SK-N-SH (cell line): ENCODE measurements around the gene AFAP1L1. TPM values are rescaled to one million over a fixed set of nuclear protein-coding genes. Genes with fewer than 3 reads are reported as not detected.

ENCODE experiments used
- CTCF ChIA-PET: fragments of 300-600, 350-600 bp; formaldehyde crosslinking; extraction: SDS; loops from one replicate; lab custom pipeline; 2021; lab: Yijun Ruan, JAX
- POLR2A ChIA-PET: fragments of 350-600 bp; sonication (Branson Sonifier 250); formaldehyde crosslinking; extraction: SDS; loops from one replicate; lab custom pipeline; 2020; ENCODE audit warnings: antibody characterized with exemption, inconsistent platforms; lab: Yijun Ruan, JAX
- DNase-seq: peaks from one replicate; pipeline ENCODE4 v3.0.0; 2012
- H2AFZ ChIP-seq: fragments of 200-600 bp; sonication (generic); 2 replicates; pipeline ENCODE4 v1.8.1; 2016; ENCODE audit warnings: antibody characterized with exemption, mild to moderate bottlenecking, low read depth
- H3F3A ChIP-seq: fragments of 200-600 bp; sonication (generic); replicated peaks from 2 replicates; pipeline ENCODE3; 2016; ENCODE audit warnings: antibody characterized with exemption, mild to moderate bottlenecking; ENCODE audit not compliant: insufficient read depth
- H3K27ac ChIP-seq, 2 experiments: fragments of 200-500 bp in 1 of 2; fragments of 200-600 bp in 1 of 2; sonication (Bioruptor generic) in 1 of 2; sonication (generic), shearing (Covaris generic) in 1 of 2; 2 replicates each; pipeline versions ENCODE4 v1.5.1 to v1.6.1; 2014 to 2016; ENCODE audit warnings: low read depth in 2 of 2, inconsistent platforms in 1 of 2, low read length in 1 of 2, mild to moderate bottlenecking in 1 of 2, mixed read lengths in 1 of 2
- H3K27me3 ChIP-seq: fragments of 200-600 bp; sonication (generic), shearing (Covaris generic); 2 replicates; pipeline ENCODE4 v1.6.1; 2016; ENCODE audit warnings: mixed run types; ENCODE audit not compliant: insufficient read depth
- H3K36me3 ChIP-seq, 2 experiments: fragments of 200-500 bp in 1 of 2; fragments of 200-600 bp in 1 of 2; sonication (Bioruptor generic) in 1 of 2; sonication (generic) in 1 of 2; replicated peaks in 1 of 2; 2 replicates each; pipeline versions ENCODE3 to v1.5.1; 2014 to 2016; ENCODE audit warnings: low read length in 1 of 2, mild to moderate bottlenecking in 1 of 2; ENCODE audit not compliant: insufficient read depth in 2 of 2, control insufficient read depth in 1 of 2
- H3K4me1 ChIP-seq, 2 experiments: fragments of 200-500 bp in 1 of 2; fragments of 200-600 bp in 1 of 2; sonication (Bioruptor generic) in 1 of 2; sonication (generic), shearing (Covaris generic) in 1 of 2; 2 replicates each; pipeline versions ENCODE4 v1.5.1 to v1.6.1; 2014 to 2016; ENCODE audit warnings: low read depth in 1 of 2, low read length in 1 of 2, mixed run types in 1 of 2; ENCODE audit not compliant: insufficient read depth in 2 of 2, control insufficient read depth in 1 of 2
- H3K4me2 ChIP-seq: fragments of 200-600 bp; sonication (generic), shearing (Covaris generic); 2 replicates; pipeline ENCODE4 v1.6.1; 2017; ENCODE audit warnings: mixed run types
- H3K4me3 ChIP-seq, 2 experiments: fragments of 200-500 bp in 1 of 2; fragments of 200-600 bp in 1 of 2; sonication (Bioruptor generic) in 1 of 2; sonication (generic), shearing (Covaris generic) in 1 of 2; 2 replicates each; pipeline versions ENCODE4 v1.5.1 to v1.8.1; 2014 to 2016; ENCODE audit warnings: low read depth in 2 of 2, inconsistent platforms in 1 of 2, low read length in 1 of 2, mild to moderate bottlenecking in 1 of 2, mixed read lengths in 1 of 2, moderate library complexity in 1 of 2
- H3K79me2 ChIP-seq: fragments of 200-600 bp; sonication (generic); 2 replicates; pipeline ENCODE4 v1.8.1; 2017; ENCODE audit warnings: mild to moderate bottlenecking; ENCODE audit not compliant: insufficient read depth
- H3K9ac ChIP-seq: fragments of 200-600 bp; sonication (generic); 2 replicates; pipeline ENCODE4 v1.6.1; 2017; ENCODE audit warnings: mixed run types
- H3K9me2 ChIP-seq: fragments of 200-600 bp; sonication (generic); 2 replicates; pipeline ENCODE4 v1.6.1; 2017; ENCODE audit warnings: mixed run types
- H3K9me3 ChIP-seq: fragments of 200-600 bp; sonication (generic); 2 replicates; pipeline ENCODE4 v1.6.1; 2017; ENCODE audit warnings: mixed run types, mild to moderate bottlenecking, moderate library complexity
- H4K20me1 ChIP-seq: fragments of 200-600 bp; sonication (generic); 2 replicates; pipeline ENCODE4 v1.6.1; 2017; ENCODE audit warnings: mild to moderate bottlenecking, mixed run types; ENCODE audit not compliant: insufficient read depth
- CTCF ChIP-seq: fragments of 200-600 bp; sonication (generic); IDR thresholded peaks from 2 replicates; pipeline ENCODE4 v1.6.1; 2017; ENCODE audit warnings: antibody characterized with exemption, mild to moderate bottlenecking, moderate library complexity
- EZH2phosphoT487 ChIP-seq: fragments of 200-600 bp; sonication (generic); IDR thresholded peaks from 2 replicates; pipeline ENCODE4 v1.6.1; 2017; ENCODE audit warnings: low read depth, mixed run types, mild to moderate bottlenecking, antibody characterized with exemption, moderate library complexity, borderline replicate concordance
- FOXJ3 ChIP-seq: sonication (generic); formaldehyde crosslinking; IDR thresholded peaks from 2 replicates; pipeline ENCODE4 v1.5.1; 2020; ENCODE audit warnings: mild to moderate bottlenecking, missing genetic modification reagents
- FOXM1 ChIP-seq: IDR thresholded peaks from 2 replicates; pipeline ENCODE4 v1.4.0; 2012; ENCODE audit warnings: low read depth, mild to moderate bottlenecking
- GATA2 ChIP-seq: sonication (generic); formaldehyde crosslinking; IDR thresholded peaks from 2 replicates; pipeline ENCODE4 v1.5.0; 2020; ENCODE audit warnings: mild to moderate bottlenecking, missing genetic modification reagents
- IRF3 ChIP-seq: fragments of 150-350 bp; IDR thresholded peaks from 2 replicates; pipeline ENCODE4 v1.6.1; 2016; ENCODE audit warnings: mild to moderate bottlenecking, low read depth, low read length
- NFIC ChIP-seq: IDR thresholded peaks from 2 replicates; pipeline ENCODE4 v1.4.0; 2012; ENCODE audit warnings: borderline replicate concordance
- PBX3 ChIP-seq: IDR thresholded peaks from 2 replicates; pipeline ENCODE4; 2012
- RAD21 ChIP-seq: IDR thresholded peaks from 2 replicates; pipeline ENCODE4 v1.6.1; 2012; ENCODE audit warnings: mild to moderate bottlenecking, low read length
- TAF1 ChIP-seq: IDR thresholded peaks from 2 replicates; pipeline ENCODE4 v1.6.1; 2012; ENCODE audit warnings: low read depth, mild to moderate bottlenecking, low read length, moderate library complexity, borderline replicate concordance
- TCF12 ChIP-seq: IDR thresholded peaks from 2 replicates; pipeline ENCODE4 v1.4.0; 2012
- YY1 ChIP-seq: IDR thresholded peaks from 2 replicates; pipeline ENCODE4 v1.4.0; 2012; ENCODE audit warnings: low read depth, mild to moderate bottlenecking
- ZBTB33 ChIP-seq: IDR thresholded peaks from 2 replicates; pipeline ENCODE4 v1.4.0; 2012; ENCODE audit warnings: low read depth, borderline replicate concordance
- WGBS: methylation state at CpG from one replicate; pipeline ENCODE4 v1.1.6; 2017; ENCODE audit warnings: low lambda C conversion rate; 5-methylcytosine and 5-hydroxymethylcytosine counted together
- polyA plus RNA-seq, 3 experiments: library from polyadenylated mRNA; depleted of rRNA; stranded (reverse); fragments of >200 nt; gene quantifications; 2 replicates each; pipeline ENCODE4 v1.2.3, GENCODE V29; 2012

AFAP1L1 gene
- polyA plus RNA-seq, 1 of the 3 experiments (the other 2 are of a cell fraction): 0.82 TPM

- Histone ChIP-seq H3K4me2 (no peak overlapping the region), H3K9me3 (no peaks in the 10 kb centered on the region), H3F3A (no peaks in the 10 kb centered on the region), H3K9ac (no peak overlapping the region), H3K4me1 (peaks cover 0 to 6% of the 10 kb centered on the region in 2 experiments; a peak in 1 of 4 replicates), H3K9me2 (no peaks in the 10 kb centered on the region), H3K79me2 (no peaks in the 10 kb centered on the region), H3K27me3 (no peaks in the 10 kb centered on the region), H4K20me1 (no peaks in the 10 kb centered on the region), H3K4me3 (no peak overlapping the region), H3K36me3 (no peaks in the 10 kb centered on the region), H2AFZ (no peak overlapping the region), H3K27ac (no peak overlapping the region)
- ChIA-PET CTCF (interaction anchor here (0.9 to 1.9 kb wide), 5 partner anchors 22 to 337 kb away, joined by 3 to 4 read pairs (median 3); no protein-coding TSS in a partner anchor), POLR2A (no interaction called here)
- TF ChIP-seq GATA2: no peak
- no peak for TF ChIP-seq EZH2phosphoT487
- no peak for TF ChIP-seq RAD21
- TF ChIP-seq CTCF: no peak
- no peak for TF ChIP-seq TCF12
- no peak for TF ChIP-seq IRF3
- no peak for TF ChIP-seq NFIC
- no peak for TF ChIP-seq FOXJ3 (CRISPR knock-in tag)
- no peak for TF ChIP-seq TAF1
- TF ChIP-seq YY1: no peak
- TF ChIP-seq FOXM1: no peak
- TF ChIP-seq ZBTB33: no peak
- no peak for TF ChIP-seq PBX3
- 75% methylated on average over 10 of the region's 10 CpGs for WGBS
- no peak for DNase-seq
Measured at GRCh38 chr5:149294872-149295829, 23.5 kb downstream of the AFAP1L1 start.
